Measurements from ENCODE around the gene COLGALT1. TPM values are rescaled to one million over a fixed set of nuclear protein-coding genes. Genes with fewer than 3 reads are reported as not detected.

The COLGALT1 gene
- total RNA-seq, 1 experiment from 2014 or later, result 48.5 TPM

- Histone ChIP-seq H3K27me3 (ENCODE audit: insufficient read depth, low read length) (no peaks in the 10 kb centered on the region), H2BK5ac (ENCODE audit: insufficient read length, low read length) (no peak overlapping the region), H3K9me3 (ENCODE audit: control insufficient read depth, low read depth, low read length) (no peaks in the 10 kb centered on the region), H2AK5ac (ENCODE audit: insufficient read length, low read length) (no peak overlapping the region), H3K18ac (ENCODE audit: insufficient read length, low read depth, low read length) (no peak overlapping the region), H4K20me1 (ENCODE audit: control insufficient read depth, insufficient read depth, insufficient read length) (no peaks in the 10 kb centered on the region), H3K4me2 (ENCODE audit: insufficient read depth, insufficient read length, low read length) (no peak overlapping the region), H4K5ac (ENCODE audit: insufficient read length, low read depth, low read length) (no peak overlapping the region), H3K4ac (ENCODE audit: low read depth, low read length) (no peak overlapping the region), H3K23me2 (ENCODE audit: insufficient read length, low read depth, low read length, poor library complexity, severe bottlenecking) (no peaks in the 10 kb centered on the region), H4K8ac (replicated peaks; ENCODE audit: insufficient read length, low read depth, low read length) (no peak overlapping the region), H2BK20ac (ENCODE audit: low read depth, low read length, poor library complexity, severe bottlenecking) (no peak overlapping the region), H4K91ac (ENCODE audit: insufficient read length, low read depth, low read length) (no peak overlapping the region), H3K79me1 (ENCODE audit: insufficient read depth, low read depth, low read length, poor library complexity, severe bottlenecking) (no peaks in the 10 kb centered on the region), H3K9ac (ENCODE audit: extremely low read depth, insufficient read length, low read length) (no peak overlapping the region), H2BK120ac (ENCODE audit: low read depth, low read length, poor library complexity, severe bottlenecking) (no peak overlapping the region), H3K4me1 (ENCODE audit: insufficient read depth, low read length) (0 out of 2 replicates have a peak, but pooled peaks cover 2% of the 10 kb centered on the region), H3K14ac (ENCODE audit: insufficient read depth, low read length) (no peak overlapping the region), H3K23ac (ENCODE audit: insufficient read length, low read depth, low read length) (no peak overlapping the region), H3K79me2 (ENCODE audit: insufficient read depth, low read length) (no peaks in the 10 kb centered on the region), H2BK12ac (ENCODE audit: insufficient read length, low read depth, low read length) (no peak overlapping the region), H3K27ac (ENCODE audit: insufficient read length, low read depth, low read length) (no peak overlapping the region), H2AFZ (ENCODE audit: low read length) (no peak overlapping the region), H3T11ph (ENCODE audit: low read length) (no peak overlapping the region), H2BK15ac (ENCODE audit: low read depth, low read length) (no peak overlapping the region), H3K56ac (ENCODE audit: insufficient read length, low read depth, low read length) (no peak overlapping the region)
- peaks cover 5 to 7% of the 10 kb centered on the region in 2 experiments; a peak in 3 of 5 replicates for H3K9me3 Mint-ChIP-seq
- H3K4me3 Mint-ChIP-seq, result no peak overlapping the region
- H3K27ac Mint-ChIP-seq, result no peak overlapping the region
- peaks cover 3% of the 10 kb centered on the region for H3K27me3 Mint-ChIP-seq (ENCODE audit: low read depth)
- TF ChIP-seq CTCF (conservative IDR thresholded peaks at IDR 0.05), result no peak
- H3K4me1 Mint-ChIP-seq, result peaks cover 8 to 11% of the 10 kb centered on the region in 2 experiments
- DNase-seq, result no peak
- H3K36me3 Mint-ChIP-seq (ENCODE audit: insufficient read depth in 1 of 3, low read depth in 3 of 3), result no peaks in the 10 kb centered on the region; a peak in 1 of 7 replicates
- WGBS (ENCODE audit: extremely low coverage, insufficient read length, low lambda C conversion rate), result no CpG with 5 or more reads among the region's 10 CpGs
Measured at GRCh38 chr19:17527326-17527725, 28.1 kb upstream of the COLGALT1 start.
